Liver (tissue), 9 donors: ENCODE results near the gene CAGE1. TPM values are rescaled to one million over a fixed set of nuclear protein-coding genes. Genes with fewer than 3 reads are reported as not detected.

Experiments used
- DNase-seq: peaks from one replicate; pipeline ENCODE4 v3.0.0-alpha.2; 2017; ENCODE audit warnings: low spot score
- H3K27ac ChIP-seq, 2 donors: one replicate each; pipeline ENCODE4 v1.7.0; 2013; ENCODE audit warnings: inconsistent platforms in 2 of 2, low read length in 2 of 2, control low read depth in 1 of 2, low read depth in 1 of 2, mild to moderate bottlenecking in 1 of 2
- H3K27me3 ChIP-seq, 4 donors: one replicate each; pipeline versions ENCODE4 v1.6.1 to v1.7.0; 2013; ENCODE audit warnings: low read length in 3 of 4, inconsistent platforms in 1 of 4, mild to moderate bottlenecking in 1 of 4, moderate library complexity in 1 of 4; ENCODE audit not compliant: control insufficient read depth in 4 of 4, insufficient read depth in 4 of 4
- H3K36me3 ChIP-seq, 4 donors: one replicate each; pipeline versions ENCODE4 v1.6.1 to v1.7.0; 2013; ENCODE audit warnings: low read length in 3 of 4, mild to moderate bottlenecking in 3 of 4, low read depth in 1 of 4, moderate library complexity in 1 of 4; ENCODE audit not compliant: control insufficient read depth in 4 of 4, insufficient read depth in 3 of 4
- H3K4me1 ChIP-seq, 4 donors: one replicate each; pipeline versions ENCODE4 v1.6.1 to v1.7.0; 2013; ENCODE audit warnings: low read length in 3 of 4, mild to moderate bottlenecking in 3 of 4, moderate library complexity in 1 of 4; ENCODE audit not compliant: control insufficient read depth in 4 of 4, insufficient read depth in 4 of 4
- H3K4me3 ChIP-seq, 3 donors: one replicate each; pipeline versions ENCODE4 v1.6.1 to v1.7.0; 2013; ENCODE audit warnings: low read length in 3 of 3, control low read depth in 1 of 3, low read depth in 1 of 3, mild to moderate bottlenecking in 1 of 3
- H3K9ac ChIP-seq, 2 donors: one replicate each; pipeline ENCODE4 v1.7.0; 2013; ENCODE audit warnings: low read length in 2 of 2, mild to moderate bottlenecking in 2 of 2, moderate library complexity in 2 of 2, control low read depth in 1 of 2, low read depth in 1 of 2
- H3K9me3 ChIP-seq, 4 donors: one replicate each; pipeline versions ENCODE4 v1.6.1 to v1.7.0; 2013; ENCODE audit warnings: low read length in 3 of 4; ENCODE audit not compliant: control insufficient read depth in 4 of 4
- CTCF ChIP-seq: fragments of 150-350 bp; IDR thresholded peaks from 2 replicates; pipeline ENCODE4 v1.5.1; 2017; ENCODE audit warnings: improper control_type of control experiment, low read depth, low read length; ENCODE audit not compliant: missing input control
- EGR1 ChIP-seq, 2 donors: IDR thresholded peaks; 2 replicates each; pipeline ENCODE4 v1.6.1; 2016 to 2018; ENCODE audit warnings: antibody characterized with exemption in 2 of 2, low read depth in 2 of 2
- FOXA1 ChIP-seq: IDR thresholded peaks from 2 replicates; pipeline ENCODE4 v1.6.1; 2016; ENCODE audit warnings: antibody characterized with exemption
- FOXA2 ChIP-seq: IDR thresholded peaks from 2 replicates; pipeline ENCODE4 v1.6.1; 2016; ENCODE audit warnings: antibody characterized with exemption
- GABPA ChIP-seq, 2 donors: IDR thresholded peaks in 1 of 2; conservative IDR thresholded peaks in 1 of 2; 2 replicates each; pipeline ENCODE4 v1.6.1; 2016; ENCODE audit warnings: antibody characterized with exemption in 2 of 2, mild to moderate bottlenecking in 1 of 2, moderate library complexity in 1 of 2
- HNF4A ChIP-seq, 2 donors: conservative IDR thresholded peaks; 2 replicates each; pipeline ENCODE4 v1.6.1; 2016; ENCODE audit warnings: antibody characterized with exemption in 2 of 2, mild to moderate bottlenecking in 2 of 2
- HNF4G ChIP-seq: IDR thresholded peaks from 2 replicates; pipeline ENCODE4 v1.6.1; 2016; ENCODE audit warnings: antibody characterized with exemption
- JUND ChIP-seq, 2 donors: IDR thresholded peaks; 2 replicates each; pipeline ENCODE4 v1.6.1; 2016; ENCODE audit warnings: antibody characterized with exemption in 2 of 2
- NR2F2 ChIP-seq: IDR thresholded peaks from 2 replicates; pipeline ENCODE4 v1.6.1; 2016; ENCODE audit warnings: antibody characterized with exemption
- RAD21 ChIP-seq, 2 donors: IDR thresholded peaks; 2 replicates each; pipeline ENCODE4 v1.6.1; 2016; ENCODE audit warnings: antibody characterized with exemption in 2 of 2, mild to moderate bottlenecking in 2 of 2
- RXRA ChIP-seq, 2 donors: IDR thresholded peaks; 2 replicates each; pipeline ENCODE4 v1.6.1; 2017 to 2018; ENCODE audit warnings: antibody characterized with exemption in 2 of 2, mild to moderate bottlenecking in 1 of 2
- SP1 ChIP-seq: IDR thresholded peaks from 2 replicates; pipeline ENCODE4 v1.6.1; 2018; ENCODE audit warnings: antibody characterized with exemption, mild to moderate bottlenecking
- TAF1 ChIP-seq: conservative IDR thresholded peaks from 2 replicates; pipeline ENCODE4 v1.6.1; 2016; ENCODE audit warnings: antibody characterized with exemption, mild to moderate bottlenecking
- YY1 ChIP-seq: IDR thresholded peaks from 2 replicates; pipeline ENCODE4 v1.6.1; 2016; ENCODE audit warnings: antibody characterized with exemption, mild to moderate bottlenecking
- ZBTB33 ChIP-seq: IDR thresholded peaks from 2 replicates; pipeline ENCODE4 v1.6.1; 2016; ENCODE audit warnings: antibody characterized with exemption
- WGBS: extraction: QIAGEN DNeasy Blood & Tissue Kit; methylation state at CpG from one replicate; pipeline ENCODE4 v1.1.7; 2013; 5-methylcytosine and 5-hydroxymethylcytosine counted together
- polyA plus RNA-seq, 2 donors: library from polyadenylated mRNA; stranded (reverse) in 1 of 2; unstranded in 1 of 2; fragments of 200-250 nt in 1 of 2; fragments of >200 nt in 1 of 2; fragmentation: Nextera tagmentation in 1 of 2; extraction: Ambion mirVana in 1 of 2; gene quantifications; one replicate each; pipeline versions ENCODE4 v1.2.1 to v1.2.3, GENCODE V29; 2013 to 2015
- total RNA-seq, 2 donors: library from RNA; depleted of rRNA; stranded (reverse); fragments of >200 nt; gene quantifications; one replicate each; pipeline ENCODE4 v1.2.3, GENCODE V29; 2014
- TF ChIP-seq, protein P1 (sequence below): IDR thresholded peaks from 2 replicates; pipeline ENCODE4 v1.6.1; 2016; ENCODE audit warnings: antibody characterized with exemption, mild to moderate bottlenecking
- TF ChIP-seq, protein P2 (sequence below): IDR thresholded peaks from 2 replicates; pipeline ENCODE4 v1.6.1; 2016; ENCODE audit warnings: antibody characterized with exemption
- TF ChIP-seq, protein P3 (sequence below): IDR thresholded peaks from 2 replicates; pipeline ENCODE4 v1.6.1; 2016; ENCODE audit warnings: antibody characterized with exemption
- donor health status: healthy.
- donor health status: healthy.
- donor health status: healthy.
- donor health status: healthy.
- donor health status: healthy.

Gene CAGE1
- total and polyA plus RNA-seq, 4 donors, result 0.08 TPM; not detected in 3

- H3K27me3 ChIP-seq, result no peaks in the 10 kb centered on the region
- no peaks in the 10 kb centered on the region for H3K9me3 ChIP-seq
- H3K27ac ChIP-seq, result peak overlapping the region; percentile 95 to 98
- WGBS, result 90% methylated on average over 15 of the region's 15 CpGs
- peak overlapping the region; percentile 56 to 95 (median 61) for H3K4me3 ChIP-seq
- H3K9ac ChIP-seq, result peak overlapping the region; percentile 78 to 81
- no peak for DNase-seq
- TF ChIP-seq ZBTB33, result peak; percentile 0
- TF ChIP-seq FOXA1, result peak; percentile 4
- no peak for TF ChIP-seq HNF4G
- peaks cover 5 to 14% (median 8%) of the 10 kb centered on the region in 4 donors for H3K36me3 ChIP-seq
- peaks cover 5 to 16% (median 11%) of the 10 kb centered on the region in 4 donors for H3K4me1 ChIP-seq
Measured at GRCh38 chr6:7313505-7314165, 75.9 kb downstream of the CAGE1 start.

- no peaks in the 10 kb centered on the region for H3K27me3 ChIP-seq
- peak; percentile 95 for DNase-seq
- peak; percentile 28 for TF ChIP-seq FOXA1
- peak in 1 of 2 donors; percentile 48 for TF ChIP-seq JUND (IDR thresholded peaks at IDR 0.05)
- TF ChIP-seq TAF1, result peak; percentile 42
- TF ChIP-seq, protein P1, sequence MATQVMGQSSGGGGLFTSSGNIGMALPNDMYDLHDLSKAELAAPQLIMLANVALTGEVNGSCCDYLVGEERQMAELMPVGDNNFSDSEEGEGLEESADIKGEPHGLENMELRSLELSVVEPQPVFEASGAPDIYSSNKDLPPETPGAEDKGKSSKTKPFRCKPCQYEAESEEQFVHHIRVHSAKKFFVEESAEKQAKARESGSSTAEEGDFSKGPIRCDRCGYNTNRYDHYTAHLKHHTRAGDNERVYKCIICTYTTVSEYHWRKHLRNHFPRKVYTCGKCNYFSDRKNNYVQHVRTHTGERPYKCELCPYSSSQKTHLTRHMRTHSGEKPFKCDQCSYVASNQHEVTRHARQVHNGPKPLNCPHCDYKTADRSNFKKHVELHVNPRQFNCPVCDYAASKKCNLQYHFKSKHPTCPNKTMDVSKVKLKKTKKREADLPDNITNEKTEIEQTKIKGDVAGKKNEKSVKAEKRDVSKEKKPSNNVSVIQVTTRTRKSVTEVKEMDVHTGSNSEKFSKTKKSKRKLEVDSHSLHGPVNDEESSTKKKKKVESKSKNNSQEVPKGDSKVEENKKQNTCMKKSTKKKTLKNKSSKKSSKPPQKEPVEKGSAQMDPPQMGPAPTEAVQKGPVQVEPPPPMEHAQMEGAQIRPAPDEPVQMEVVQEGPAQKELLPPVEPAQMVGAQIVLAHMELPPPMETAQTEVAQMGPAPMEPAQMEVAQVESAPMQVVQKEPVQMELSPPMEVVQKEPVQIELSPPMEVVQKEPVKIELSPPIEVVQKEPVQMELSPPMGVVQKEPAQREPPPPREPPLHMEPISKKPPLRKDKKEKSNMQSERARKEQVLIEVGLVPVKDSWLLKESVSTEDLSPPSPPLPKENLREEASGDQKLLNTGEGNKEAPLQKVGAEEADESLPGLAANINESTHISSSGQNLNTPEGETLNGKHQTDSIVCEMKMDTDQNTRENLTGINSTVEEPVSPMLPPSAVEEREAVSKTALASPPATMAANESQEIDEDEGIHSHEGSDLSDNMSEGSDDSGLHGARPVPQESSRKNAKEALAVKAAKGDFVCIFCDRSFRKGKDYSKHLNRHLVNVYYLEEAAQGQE, result peak; percentile 66
- TF ChIP-seq HNF4A (conservative IDR thresholded peaks at IDR 0.05), result peak; percentile 0 to 76
- TF ChIP-seq, protein P2, sequence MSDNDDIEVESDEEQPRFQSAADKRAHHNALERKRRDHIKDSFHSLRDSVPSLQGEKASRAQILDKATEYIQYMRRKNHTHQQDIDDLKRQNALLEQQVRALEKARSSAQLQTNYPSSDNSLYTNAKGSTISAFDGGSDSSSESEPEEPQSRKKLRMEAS, result peak; percentile 80
- TF ChIP-seq FOXA2, result no peak
- TF ChIP-seq NR2F2, result peak; percentile 12
- TF ChIP-seq YY1, result peak; percentile 97
- TF ChIP-seq, protein P3, sequence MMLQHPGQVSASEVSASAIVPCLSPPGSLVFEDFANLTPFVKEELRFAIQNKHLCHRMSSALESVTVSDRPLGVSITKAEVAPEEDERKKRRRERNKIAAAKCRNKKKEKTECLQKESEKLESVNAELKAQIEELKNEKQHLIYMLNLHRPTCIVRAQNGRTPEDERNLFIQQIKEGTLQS, result no peak
- TF ChIP-seq ZBTB33, result peak; percentile 99
- peak; percentile 42 to 49 for TF ChIP-seq RAD21 (IDR thresholded peaks at IDR 0.05)
- TF ChIP-seq CTCF, result no peak
- TF ChIP-seq HNF4G, result peak; percentile 16
- TF ChIP-seq RXRA (IDR thresholded peaks at IDR 0.05), result peak; percentile 34 to 42
- peak in 1 of 2 donors; percentile 42 for TF ChIP-seq EGR1 (IDR thresholded peaks at IDR 0.05; ENCODE audit: low read depth in 2 of 2)
- peak; percentile 78 for TF ChIP-seq SP1
- peak in 1 of 2 donors; percentile 86 for TF ChIP-seq GABPA (IDR thresholded peaks at IDR 0.05 in 1 of 2, conservative IDR thresholded peaks at IDR 0.05 in 1 of 2)
- H3K27ac ChIP-seq, result peak within 1 kb of the TSS; percentile 95 to 98
- H3K4me1 ChIP-seq, result peaks cover 5 to 16% (median 11%) of the 10 kb centered on the region in 4 donors
- peak within 1 kb of the TSS; percentile 91 to 98 (median 95) for H3K4me3 ChIP-seq
- no peaks in the 10 kb centered on the region for H3K9me3 ChIP-seq
- peak within 1 kb of the TSS; percentile 81 to 97 for H3K9ac ChIP-seq
- under 1% methylated on average over 83 of the region's 83 CpGs for WGBS
- H3K36me3 ChIP-seq, result peaks cover 5 to 20% (median 14%) of the 10 kb centered on the region in 4 donors
Measured at GRCh38 chr6:7312616-7313504, 76.7 kb downstream of the CAGE1 start, which contains the start of gene SSR1. SSR1 (minus strand) TSS chr6:7313199; CDS start chr6:7313120, 79 bp downstream.
